Nucleus accumbens (tissue), 56 donors: ENCODE results near the gene ALPL.

Experiments
- DNase-seq, 56 donors: peaks; one replicate each; lab custom pipeline; 2025; lab: John Stamatoyannopoulos, UW

Gene ALPL

GRCh38 chr1:21525340-21525717 lies 16.1 kb downstream of the ALPL start:
- DNase-seq = no peak

- DNase-seq = no peak
Measured at GRCh38 chr1:21526441-21526840, 17.2 kb downstream of the ALPL start.

- no peak for DNase-seq
Measured at GRCh38 chr1:21530368-21531016, 21.3 kb downstream of the ALPL start.

GRCh38 chr1:21531241-21531640 lies 22.0 kb downstream of the ALPL start:
- DNase-seq = no peak

- DNase-seq = no peak
Measured at GRCh38 chr1:21532496-21532895, 23.3 kb downstream of the ALPL start.

GRCh38 chr1:21532992-21533534 lies 23.8 kb downstream of the ALPL start:
- DNase-seq = no peak

GRCh38 chr1:21534146-21534545 lies 24.9 kb downstream of the ALPL start:
- DNase-seq = no peak

GRCh38 chr1:21534674-21535378 lies 25.6 kb downstream of the ALPL start:
- no peak for DNase-seq

GRCh38 chr1:21536218-21536617 lies 27.0 kb downstream of the ALPL start:
- DNase-seq = no peak

- peak in 8 of 56 donors; percentile 1 to 38 (median 8) for DNase-seq
Measured at GRCh38 chr1:21537511-21537931, 28.3 kb downstream of the ALPL start.

- DNase-seq = no peak
Measured at GRCh38 chr1:21537932-21538630, 28.9 kb downstream of the ALPL start.

- peak in 5 of 56 donors; percentile 4 to 35 (median 11) for DNase-seq
Measured at GRCh38 chr1:21539933-21540332, 30.7 kb downstream of the ALPL start.

- DNase-seq = no peak
Measured at GRCh38 chr1:21541329-21541728, 32.1 kb downstream of the ALPL start.

- DNase-seq = no peak
Measured at GRCh38 chr1:21541835-21542234, 32.6 kb downstream of the ALPL start.

GRCh38 chr1:21543598-21543997 lies 34.4 kb downstream of the ALPL start:
- DNase-seq = no peak

GRCh38 chr1:21544095-21544494 lies 34.9 kb downstream of the ALPL start:
- DNase-seq = no peak

GRCh38 chr1:21546122-21546825 lies 37.1 kb downstream of the ALPL start:
- DNase-seq = no peak

GRCh38 chr1:21547876-21548275 lies 38.7 kb downstream of the ALPL start:
- peak in 44 of 56 donors; percentile 5 to 76 (median 36) for DNase-seq

GRCh38 chr1:21550097-21550496 lies 40.9 kb downstream of the ALPL start:
- DNase-seq = no peak

GRCh38 chr1:21550866-21551475 lies 41.7 kb downstream of the ALPL start:
- no peak for DNase-seq
